Retinal pigment epithelial cell (primary cell): Measurements from ENCODE around the gene RIMBP2.

Experiments used
- DNase-seq: peaks from one replicate; pipeline ENCODE4 v3.0.0-alpha.2; 2010; ENCODE audit warnings: low read depth
- H3K4me3 ChIP-seq: 2 replicates; pipeline ENCODE4 v1.5.1; 2011; ENCODE audit warnings: mild to moderate bottlenecking, low read length, control low read depth, moderate library complexity
- CTCF ChIP-seq: conservative IDR thresholded peaks from 2 replicates; pipeline ENCODE4 v1.5.1; 2011; ENCODE audit warnings: low read depth, low read length, control low read depth, inconsistent platforms

RIMBP2 gene

GRCh38 chr12:130705178-130705822 is 10.8 kb downstream of the RIMBP2 start:
- H3K4me3 ChIP-seq = no peak overlapping the region
- no peak for DNase-seq
- no peak for TF ChIP-seq CTCF

GRCh38 chr12:130704606-130705005 is 11.5 kb downstream of the RIMBP2 start:
- no peak for DNase-seq
- TF ChIP-seq CTCF = no peak
- no peak overlapping the region for H3K4me3 ChIP-seq

- no peak for DNase-seq
- no peak for TF ChIP-seq CTCF
- H3K4me3 ChIP-seq = no peak overlapping the region
Measured at GRCh38 chr12:130703733-130704375, 12.2 kb downstream of the RIMBP2 start.

- no peak for TF ChIP-seq CTCF
- DNase-seq = no peak
- H3K4me3 ChIP-seq = no peak overlapping the region
Measured at GRCh38 chr12:130702966-130703732, 12.9 kb downstream of the RIMBP2 start.

GRCh38 chr12:130701402-130701744 is 14.7 kb downstream of the RIMBP2 start:
- TF ChIP-seq CTCF = no peak
- no peak for DNase-seq
- H3K4me3 ChIP-seq = no peak overlapping the region

GRCh38 chr12:130700492-130701401 is 15.4 kb downstream of the RIMBP2 start:
- H3K4me3 ChIP-seq = no peak overlapping the region
- no peak for DNase-seq
- no peak for TF ChIP-seq CTCF
